ENCODE measurements around the gene APRT. TPM values are rescaled to one million over a fixed set of nuclear protein-coding genes. Genes with fewer than 3 reads are reported as not detected.

Gene APRT
- total RNA-seq, 1 experiment from 2014 or later = 350 TPM

GRCh38 chr16:88761143-88761534 lies 50.6 kb downstream of the APRT start:
- POLR2A ChIA-PET (ENCODE audit: unreplicated experiment) = no interaction called here
- no peak for ATAC-seq
- no peaks in the 10 kb centered on the region for H3K9me3 ChIP-seq (ENCODE audit: low read length)
- DNase-seq = no peak
- H3K79me2 ChIP-seq (ENCODE audit: low read length) = peaks cover 94% of the 10 kb centered on the region
- no peak overlapping the region for H3K9ac ChIP-seq (ENCODE audit: low read length)
- H3F3A ChIP-seq (ENCODE audit: low read length, unreplicated experiment) = no peaks in the 10 kb centered on the region
- CTCF ChIA-PET = no interaction called here
- TF ChIP-seq, protein P1, sequence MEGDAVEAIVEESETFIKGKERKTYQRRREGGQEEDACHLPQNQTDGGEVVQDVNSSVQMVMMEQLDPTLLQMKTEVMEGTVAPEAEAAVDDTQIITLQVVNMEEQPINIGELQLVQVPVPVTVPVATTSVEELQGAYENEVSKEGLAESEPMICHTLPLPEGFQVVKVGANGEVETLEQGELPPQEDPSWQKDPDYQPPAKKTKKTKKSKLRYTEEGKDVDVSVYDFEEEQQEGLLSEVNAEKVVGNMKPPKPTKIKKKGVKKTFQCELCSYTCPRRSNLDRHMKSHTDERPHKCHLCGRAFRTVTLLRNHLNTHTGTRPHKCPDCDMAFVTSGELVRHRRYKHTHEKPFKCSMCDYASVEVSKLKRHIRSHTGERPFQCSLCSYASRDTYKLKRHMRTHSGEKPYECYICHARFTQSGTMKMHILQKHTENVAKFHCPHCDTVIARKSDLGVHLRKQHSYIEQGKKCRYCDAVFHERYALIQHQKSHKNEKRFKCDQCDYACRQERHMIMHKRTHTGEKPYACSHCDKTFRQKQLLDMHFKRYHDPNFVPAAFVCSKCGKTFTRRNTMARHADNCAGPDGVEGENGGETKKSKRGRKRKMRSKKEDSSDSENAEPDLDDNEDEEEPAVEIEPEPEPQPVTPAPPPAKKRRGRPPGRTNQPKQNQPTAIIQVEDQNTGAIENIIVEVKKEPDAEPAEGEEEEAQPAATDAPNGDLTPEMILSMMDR (conservative IDR thresholded peaks at IDR 0.05; ENCODE audit: low read depth, low read length) = no peak
- no peak for TF ChIP-seq EZH2 (IDR thresholded peaks at IDR 0.05; ENCODE audit: low read length, unreplicated experiment)
- TF ChIP-seq EZH2phosphoT487 (IDR thresholded peaks at IDR 0.05; ENCODE audit: borderline replicate concordance, low read length) = no peak
- no TSS peak for BruUV-seq (replicated peaks)
- H4K20me1 ChIP-seq (ENCODE audit: low read length) = peaks cover 12% of the 10 kb centered on the region; the same call in 1 of the 2 replicates
- H3K4me3 ChIP-seq (ENCODE audit: low read length) = no peak overlapping the region
- no peak overlapping the region for H2AFZ ChIP-seq (ENCODE audit: low read length)
- H3K9me2 ChIP-seq (replicated peaks; ENCODE audit: low read length) = no peaks in the 10 kb centered on the region
- intact Hi-C loops (cut with micrococcal nuclease) = no loop called here
- H3K36me3 ChIP-seq (ENCODE audit: low read depth, low read length) = no peaks in the 10 kb centered on the region
- no peaks in the 10 kb centered on the region for H3K27me3 ChIP-seq (ENCODE audit: low read length)
- H3K4me1 ChIP-seq (ENCODE audit: insufficient read depth, low read length) = peaks cover 38% of the 10 kb centered on the region
- H3K27ac ChIP-seq (ENCODE audit: low read length) = no peak overlapping the region
- H3K4me2 ChIP-seq (ENCODE audit: low read length) = no peak overlapping the region

DNA sequence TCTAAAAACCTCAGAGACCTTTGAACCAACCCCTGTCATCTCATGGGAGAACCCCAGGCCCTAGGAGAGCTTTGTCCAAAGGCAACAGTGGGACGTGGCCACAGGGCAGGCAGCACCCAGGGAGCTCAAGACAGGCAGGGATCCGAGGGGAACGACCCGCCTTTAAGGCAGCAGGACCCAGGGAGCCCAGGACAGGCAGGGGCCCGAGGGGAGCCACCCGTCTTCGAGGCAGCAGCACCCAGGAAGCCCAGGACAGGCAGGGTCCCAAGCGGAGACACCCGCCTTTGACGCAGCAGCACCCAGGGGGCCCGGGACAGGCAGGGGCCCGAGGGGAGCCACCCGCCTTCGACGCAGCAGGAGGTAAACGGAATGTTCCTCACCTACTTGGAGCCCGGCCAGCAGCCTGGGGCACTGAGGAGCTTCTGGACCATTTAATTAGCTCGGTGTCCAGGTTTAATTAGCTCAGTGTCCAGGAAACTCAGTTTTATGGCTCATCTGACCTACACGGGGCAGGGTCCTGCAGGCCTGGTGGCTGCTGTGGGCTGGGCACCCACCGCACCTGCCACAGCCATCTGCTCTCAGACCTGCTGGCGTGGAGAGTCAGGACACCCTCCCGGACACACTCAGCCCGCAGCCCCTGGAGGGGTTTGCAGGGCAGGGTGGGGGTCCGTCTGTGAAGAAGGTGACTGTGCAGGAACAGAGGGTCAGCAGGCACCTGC lies 51.1 kb downstream of the APRT start:
- Histone ChIP-seq H3F3A (ENCODE audit: low read length, unreplicated experiment) (no peaks in the 10 kb centered on the region), H3K27ac (ENCODE audit: low read length) (no peak overlapping the region), H3K9me3 (ENCODE audit: low read length) (no peaks in the 10 kb centered on the region), H3K4me1 (ENCODE audit: insufficient read depth, low read length) (peaks cover 38% of the 10 kb centered on the region), H3K4me2 (ENCODE audit: low read length) (no peak overlapping the region), H3K9me2 (replicated peaks; ENCODE audit: low read length) (no peaks in the 10 kb centered on the region), H3K27me3 (ENCODE audit: low read length) (no peaks in the 10 kb centered on the region), H2AFZ (ENCODE audit: low read length) (no peak overlapping the region), H3K79me2 (ENCODE audit: low read length) (peaks cover 94% of the 10 kb centered on the region), H3K9ac (ENCODE audit: low read length) (no peak overlapping the region), H3K36me3 (ENCODE audit: low read depth, low read length) (no peaks in the 10 kb centered on the region), H3K4me3 (ENCODE audit: low read length) (no peak overlapping the region), H4K20me1 (ENCODE audit: low read length) (peaks cover 18% of the 10 kb centered on the region; the same call in 1 of the 2 replicates)
- intact Hi-C loops (cut with micrococcal nuclease) = no loop called here
- no TSS peak for BruUV-seq (replicated peaks)
- TF ChIP-seq EZH2phosphoT487 (IDR thresholded peaks at IDR 0.05; ENCODE audit: borderline replicate concordance, low read length) (no peak), EZH2 (IDR thresholded peaks at IDR 0.05; ENCODE audit: low read length, unreplicated experiment) (no peak)
- TF ChIP-seq, protein P1 (conservative IDR thresholded peaks at IDR 0.05; ENCODE audit: low read depth, low read length) = no peak
- CTCF ChIA-PET = no interaction called here
- ATAC-seq (no peak), DNase-seq (no peak)
- POLR2A ChIA-PET (ENCODE audit: unreplicated experiment) = interaction anchor here (0.6 kb wide), 1 partner anchor 27 kb away, joined by 8 read pairs; no protein-coding TSS in a partner anchor

- Histone ChIP-seq H3K27me3 (ENCODE audit: low read length) (no peaks in the 10 kb centered on the region), H3K36me3 (ENCODE audit: low read depth, low read length) (no peaks in the 10 kb centered on the region), H3K9me2 (replicated peaks; ENCODE audit: low read length) (no peaks in the 10 kb centered on the region), H3K4me2 (ENCODE audit: low read length) (no peak overlapping the region), H3K9me3 (ENCODE audit: low read length) (no peaks in the 10 kb centered on the region), H2AFZ (ENCODE audit: low read length) (no peak overlapping the region), H3K4me3 (ENCODE audit: low read length) (no peak overlapping the region), H3F3A (ENCODE audit: low read length, unreplicated experiment) (no peaks in the 10 kb centered on the region), H3K9ac (ENCODE audit: low read length) (no peak overlapping the region), H3K4me1 (ENCODE audit: insufficient read depth, low read length) (peaks cover 38% of the 10 kb centered on the region), H3K27ac (ENCODE audit: low read length) (no peak overlapping the region), H3K79me2 (ENCODE audit: low read length) (peaks cover 91% of the 10 kb centered on the region), H4K20me1 (ENCODE audit: low read length) (peaks cover 19% of the 10 kb centered on the region; the same call in 1 of the 2 replicates)
- ChIA-PET CTCF (no interaction called here), POLR2A (ENCODE audit: unreplicated experiment) (no interaction called here)
- intact Hi-C loops (cut with micrococcal nuclease) = no loop called here
- DNase-seq (no peak), ATAC-seq (no peak)
- BruUV-seq (replicated peaks) = no TSS peak
- no peak for TF ChIP-seq EZH2 (IDR thresholded peaks at IDR 0.05; ENCODE audit: low read length, unreplicated experiment)
- TF ChIP-seq EZH2phosphoT487 (IDR thresholded peaks at IDR 0.05; ENCODE audit: borderline replicate concordance, low read length) = no peak
- TF ChIP-seq, protein P1 (conservative IDR thresholded peaks at IDR 0.05; ENCODE audit: low read depth, low read length) = no peak
Measured at GRCh38 chr16:88759976-88760350, 51.8 kb downstream of the APRT start.
